LNCAP (cell line): ENCODE data around the gene PHF19.

ENCODE experiments used
- CTCF ChIP-seq: fragments of 450-650 bp; IDR thresholded peaks from 2 replicates; pipeline ENCODE4 v1.5.1; 2017; ENCODE audit warnings: mild to moderate bottlenecking

Gene PHF19

GRCh38 chr9:120872791-120873502, 4.0 kb downstream of the PHF19 start:
- TF ChIP-seq CTCF, result no peak

DNA sequence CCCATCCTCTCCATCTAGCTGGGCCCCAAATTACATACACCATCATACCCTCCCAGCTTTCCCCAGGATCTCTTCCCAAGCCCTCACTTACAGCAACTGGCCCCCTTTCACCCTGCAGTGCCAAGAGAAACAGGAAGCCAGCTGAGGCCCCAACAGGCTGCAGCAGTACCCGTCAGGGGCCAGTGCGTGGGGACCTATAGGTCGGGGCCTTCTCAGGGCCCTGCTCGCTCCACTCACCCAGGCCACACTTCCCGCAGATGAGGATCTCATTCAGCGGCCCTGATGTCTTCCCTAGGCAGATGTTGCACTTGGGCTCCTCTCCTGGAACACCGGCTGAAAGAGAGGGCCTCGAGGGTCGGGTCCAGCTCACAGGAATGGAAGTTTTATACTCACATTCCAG, 6.8 kb downstream of the PHF19 start:
- no peak for TF ChIP-seq CTCF

- no peak for TF ChIP-seq CTCF
Observed at GRCh38 chr9:120869726-120870125, 7.3 kb downstream of the PHF19 start.

DNA sequence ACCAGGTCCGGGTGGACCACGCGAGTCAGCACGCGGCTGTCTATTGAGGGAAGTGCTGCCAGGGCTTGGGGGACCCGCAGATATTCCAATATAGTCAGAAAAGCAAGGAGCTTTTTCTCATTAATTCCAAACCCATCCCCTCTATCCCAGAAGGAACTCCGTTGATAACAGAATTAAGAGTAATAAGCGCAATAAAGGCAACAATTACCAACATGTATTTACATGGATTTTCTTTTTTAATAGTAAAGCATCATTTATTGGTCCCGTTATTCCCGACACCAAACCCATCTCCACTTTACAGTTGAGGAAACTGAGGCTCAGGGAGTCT, 7.7 kb downstream of the PHF19 start:
- peak; percentile 9; the same call in 1 of the 2 replicates for TF ChIP-seq CTCF

GRCh38 chr9:120868676-120869359, 8.2 kb downstream of the PHF19 start:
- TF ChIP-seq CTCF, result peak; percentile 69

DNA sequence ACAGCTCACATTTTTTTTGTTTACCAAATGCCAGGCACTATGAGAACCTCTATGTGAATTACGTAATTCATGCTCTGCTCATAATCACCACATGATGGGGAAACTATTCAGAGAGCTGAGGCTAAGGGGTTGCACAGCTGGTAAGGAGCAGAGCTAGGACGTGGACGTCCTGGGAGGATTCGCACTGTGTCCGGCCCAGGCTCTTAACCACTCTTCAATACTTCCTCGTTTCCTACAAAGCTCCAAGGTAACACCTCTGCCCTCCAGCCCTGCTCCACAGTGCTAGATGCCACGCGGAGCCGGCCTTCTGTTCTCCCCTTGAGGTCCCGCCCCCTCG, 8.7 kb downstream of the PHF19 start:
- no peak for TF ChIP-seq CTCF

GRCh38 chr9:120867676-120868338, 9.2 kb downstream of the PHF19 start:
- TF ChIP-seq CTCF, result no peak
